Activated naive CD8-positive, alpha-beta T cell (primary cell): Measurements from ENCODE around the gene DUOXA1.
A peak's percentile ranks its signal among the peaks of the same experiment; 100 is the strongest.
"Not testable (repeated sequence)": the region's sequence is repeated elsewhere in the genome, so short reads cannot be mapped to it uniquely, and the experiment has no call there.

Experiments
- H3K27ac Mint-ChIP-seq: one replicate; pipeline ENCODE4 v1.8.0; 2021; ENCODE audit warnings: mixed read lengths
- H3K27me3 Mint-ChIP-seq: one replicate; pipeline ENCODE4 v1.8.0; 2021; ENCODE audit warnings: mixed read lengths
- H3K36me3 Mint-ChIP-seq: one replicate; pipeline ENCODE4 v1.8.0; 2021; ENCODE audit warnings: mixed read lengths
- H3K4me1 Mint-ChIP-seq: one replicate; pipeline ENCODE4 v1.8.0; 2021; ENCODE audit warnings: low read depth, mixed read lengths
- H3K4me3 Mint-ChIP-seq: one replicate; pipeline ENCODE4 v1.8.0; 2021; ENCODE audit warnings: mild to moderate bottlenecking, mixed read lengths
- H3K9me3 Mint-ChIP-seq: one replicate; pipeline ENCODE4 v1.8.0; 2021; ENCODE audit warnings: low read depth, mixed read lengths

Gene DUOXA1

GRCh38 chr15:45143056-45143455 lies 13.4 kb upstream of the DUOXA1 start:
- H3K9me3 Mint-ChIP-seq = no peaks in the 10 kb centered on the region
- no peak overlapping the region for H3K4me3 Mint-ChIP-seq
- no peaks in the 10 kb centered on the region for H3K4me1 Mint-ChIP-seq
- H3K36me3 Mint-ChIP-seq = no peaks in the 10 kb centered on the region
- no peaks in the 10 kb centered on the region for H3K27me3 Mint-ChIP-seq
- H3K27ac Mint-ChIP-seq = no peak overlapping the region

GRCh38 chr15:45141386-45141785 lies 11.7 kb upstream of the DUOXA1 start:
- Mint-ChIP-seq H3K27ac (no peak overlapping the region), H3K36me3 (no peaks in the 10 kb centered on the region), H3K4me1 (peaks cover 1% of the 10 kb centered on the region), H3K4me3 (no peak overlapping the region), H3K27me3 (peaks cover 2% of the 10 kb centered on the region), H3K9me3 (no peaks in the 10 kb centered on the region)

GRCh38 chr15:45140557-45141250 lies 11.0 kb upstream of the DUOXA1 start:
- Mint-ChIP-seq H3K4me1 (peaks cover 6% of the 10 kb centered on the region), H3K4me3 (no peak overlapping the region), H3K9me3 (no peaks in the 10 kb centered on the region), H3K27ac (no peak overlapping the region), H3K27me3 (peaks cover 2% of the 10 kb centered on the region), H3K36me3 (no peaks in the 10 kb centered on the region)

GRCh38 chr15:45139770-45140169 lies 10.1 kb upstream of the DUOXA1 start:
- peaks cover 8% of the 10 kb centered on the region for H3K4me1 Mint-ChIP-seq
- no peak overlapping the region for H3K27ac Mint-ChIP-seq
- H3K27me3 Mint-ChIP-seq = peaks cover 5% of the 10 kb centered on the region
- no peaks in the 10 kb centered on the region for H3K9me3 Mint-ChIP-seq
- no peak overlapping the region for H3K4me3 Mint-ChIP-seq
- no peaks in the 10 kb centered on the region for H3K36me3 Mint-ChIP-seq

GRCh38 chr15:45138814-45139765 lies 9.4 kb upstream of the DUOXA1 start:
- H3K36me3 Mint-ChIP-seq = no peaks in the 10 kb centered on the region
- H3K27me3 Mint-ChIP-seq = peaks cover 11% of the 10 kb centered on the region

GRCh38 chr15:45137703-45138102 lies 8.0 kb upstream of the DUOXA1 start:
- Mint-ChIP-seq H3K9me3 (no peaks in the 10 kb centered on the region), H3K27me3 (peaks cover 12% of the 10 kb centered on the region), H3K36me3 (no peaks in the 10 kb centered on the region), H3K4me3 (no peak overlapping the region), H3K4me1 (peaks cover 12% of the 10 kb centered on the region), H3K27ac (no peak overlapping the region)

More at GRCh38 chr15:45138814-45139765, 9.4 kb upstream of the DUOXA1 start:
- peaks cover 12% of the 10 kb centered on the region for H3K4me1 Mint-ChIP-seq
- H3K27ac Mint-ChIP-seq = no peak overlapping the region
- H3K9me3 Mint-ChIP-seq = no peaks in the 10 kb centered on the region
- H3K4me3 Mint-ChIP-seq = no peak overlapping the region

- no peaks in the 10 kb centered on the region for H3K9me3 Mint-ChIP-seq
- H3K4me3 Mint-ChIP-seq = peak overlapping the region; percentile 70
- H3K4me1 Mint-ChIP-seq = peaks cover 12% of the 10 kb centered on the region
- no peaks in the 10 kb centered on the region for H3K36me3 Mint-ChIP-seq
- H3K27ac Mint-ChIP-seq = no peak overlapping the region
- H3K27me3 Mint-ChIP-seq = peaks cover 14% of the 10 kb centered on the region
Measured at GRCh38 chr15:45136378-45136764, 6.7 kb upstream of the DUOXA1 start.

- H3K9me3 Mint-ChIP-seq, H3K36me3 Mint-ChIP-seq, H3K27ac Mint-ChIP-seq: not testable (repeated sequence)
- H3K27me3 Mint-ChIP-seq = peaks cover 14% of the 10 kb centered on the region
- peaks cover 12% of the 10 kb centered on the region for H3K4me1 Mint-ChIP-seq
- H3K4me3 Mint-ChIP-seq = peak overlapping the region; percentile 70
Measured at GRCh38 chr15:45135705-45136377, 6.2 kb upstream of the DUOXA1 start.

GRCh38 chr15:45134682-45135604 lies 5.3 kb upstream of the DUOXA1 start:
- H3K9me3 Mint-ChIP-seq = no peaks in the 10 kb centered on the region
- H3K4me3 Mint-ChIP-seq = peak overlapping the region; percentile 81
- no peaks in the 10 kb centered on the region for H3K36me3 Mint-ChIP-seq
- H3K27ac Mint-ChIP-seq = no peak overlapping the region
- peaks cover 18% of the 10 kb centered on the region for H3K4me1 Mint-ChIP-seq
- H3K27me3 Mint-ChIP-seq = peaks cover 19% of the 10 kb centered on the region

- H3K27me3 Mint-ChIP-seq = peaks cover 19% of the 10 kb centered on the region
- no peaks in the 10 kb centered on the region for H3K36me3 Mint-ChIP-seq
- no peaks in the 10 kb centered on the region for H3K9me3 Mint-ChIP-seq
- H3K27ac Mint-ChIP-seq = no peak overlapping the region
- no peak overlapping the region for H3K4me3 Mint-ChIP-seq
- peaks cover 18% of the 10 kb centered on the region for H3K4me1 Mint-ChIP-seq
Measured at GRCh38 chr15:45134046-45134445, 4.4 kb upstream of the DUOXA1 start.

GRCh38 chr15:45133561-45133920 lies 3.9 kb upstream of the DUOXA1 start:
- H3K27ac Mint-ChIP-seq = no peak overlapping the region
- no peaks in the 10 kb centered on the region for H3K36me3 Mint-ChIP-seq
- H3K4me1 Mint-ChIP-seq = peaks cover 18% of the 10 kb centered on the region
- H3K9me3 Mint-ChIP-seq = no peaks in the 10 kb centered on the region
- H3K27me3 Mint-ChIP-seq = peaks cover 19% of the 10 kb centered on the region
- no peak overlapping the region for H3K4me3 Mint-ChIP-seq

GRCh38 chr15:45132844-45133560 lies 3.3 kb upstream of the DUOXA1 start:
- no peaks in the 10 kb centered on the region for H3K36me3 Mint-ChIP-seq
- H3K9me3 Mint-ChIP-seq = no peaks in the 10 kb centered on the region
- H3K4me3 Mint-ChIP-seq = no peak overlapping the region
- H3K27ac Mint-ChIP-seq = no peak overlapping the region
- H3K27me3 Mint-ChIP-seq = peaks cover 24% of the 10 kb centered on the region
- H3K4me1 Mint-ChIP-seq = peaks cover 19% of the 10 kb centered on the region

GRCh38 chr15:45131510-45131909 lies 1.8 kb upstream of the DUOXA1 start:
- Mint-ChIP-seq H3K4me1 (peaks cover 19% of the 10 kb centered on the region), H3K36me3 (no peaks in the 10 kb centered on the region), H3K4me3 (no peak overlapping the region), H3K9me3 (no peaks in the 10 kb centered on the region), H3K27ac (no peak overlapping the region), H3K27me3 (peaks cover 29% of the 10 kb centered on the region)
